Gastrocnemius medialis (tissue), 4 donors: ENCODE results near the gene SIGLEC5.

Source experiments
- POLR2A ChIP-seq, 2 donors: fragments of 450-650 bp; IDR thresholded peaks; one replicate each; pipeline ENCODE4 v1.6.1; 2017; ENCODE audit warnings: antibody characterized with exemption in 2 of 2, mild to moderate bottlenecking in 2 of 2, moderate library complexity in 2 of 2
- TF ChIP-seq, protein P1 (sequence below), 5 experiments: fragments of 450-650 bp in 3 of 5; fragments of 200-600 bp in 2 of 5; sonication (generic) in 2 of 5; IDR thresholded peaks in 4 of 5; conservative IDR thresholded peaks in 1 of 5; 1 replicate in 4 of 5; 2 replicates in 1 of 5; pipeline ENCODE4 v1.5.1; 2016 to 2019; ENCODE audit warnings: antibody characterized with exemption in 5 of 5, mild to moderate bottlenecking in 3 of 5, moderate library complexity in 3 of 5

- TF ChIP-seq, protein P1, sequence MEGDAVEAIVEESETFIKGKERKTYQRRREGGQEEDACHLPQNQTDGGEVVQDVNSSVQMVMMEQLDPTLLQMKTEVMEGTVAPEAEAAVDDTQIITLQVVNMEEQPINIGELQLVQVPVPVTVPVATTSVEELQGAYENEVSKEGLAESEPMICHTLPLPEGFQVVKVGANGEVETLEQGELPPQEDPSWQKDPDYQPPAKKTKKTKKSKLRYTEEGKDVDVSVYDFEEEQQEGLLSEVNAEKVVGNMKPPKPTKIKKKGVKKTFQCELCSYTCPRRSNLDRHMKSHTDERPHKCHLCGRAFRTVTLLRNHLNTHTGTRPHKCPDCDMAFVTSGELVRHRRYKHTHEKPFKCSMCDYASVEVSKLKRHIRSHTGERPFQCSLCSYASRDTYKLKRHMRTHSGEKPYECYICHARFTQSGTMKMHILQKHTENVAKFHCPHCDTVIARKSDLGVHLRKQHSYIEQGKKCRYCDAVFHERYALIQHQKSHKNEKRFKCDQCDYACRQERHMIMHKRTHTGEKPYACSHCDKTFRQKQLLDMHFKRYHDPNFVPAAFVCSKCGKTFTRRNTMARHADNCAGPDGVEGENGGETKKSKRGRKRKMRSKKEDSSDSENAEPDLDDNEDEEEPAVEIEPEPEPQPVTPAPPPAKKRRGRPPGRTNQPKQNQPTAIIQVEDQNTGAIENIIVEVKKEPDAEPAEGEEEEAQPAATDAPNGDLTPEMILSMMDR (IDR thresholded peaks at IDR 0.05 in 4 of 5, conservative IDR thresholded peaks at IDR 0.05 in 1 of 5) = no peak
- TF ChIP-seq POLR2A (IDR thresholded peaks at IDR 0.05) = no peak
Measured at GRCh38 chr19:51576850-51577249, 53.4 kb downstream of the SIGLEC5 start.
